IPS DF 19.7 (cell line): Measurements from ENCODE around the gene PCDHA11.
A peak's percentile ranks its signal among the peaks of the same experiment; 100 is the strongest.
"Not testable (repeated sequence)": the region's sequence is repeated elsewhere in the genome, so short reads cannot be mapped to it uniquely, and the experiment has no call there.

ENCODE experiments used
- DNase-seq: peaks from one replicate; pipeline ENCODE4 v3.0.0-alpha.2; 2013; ENCODE audit warnings: low read depth, low spot score

The PCDHA11 gene, protein sequence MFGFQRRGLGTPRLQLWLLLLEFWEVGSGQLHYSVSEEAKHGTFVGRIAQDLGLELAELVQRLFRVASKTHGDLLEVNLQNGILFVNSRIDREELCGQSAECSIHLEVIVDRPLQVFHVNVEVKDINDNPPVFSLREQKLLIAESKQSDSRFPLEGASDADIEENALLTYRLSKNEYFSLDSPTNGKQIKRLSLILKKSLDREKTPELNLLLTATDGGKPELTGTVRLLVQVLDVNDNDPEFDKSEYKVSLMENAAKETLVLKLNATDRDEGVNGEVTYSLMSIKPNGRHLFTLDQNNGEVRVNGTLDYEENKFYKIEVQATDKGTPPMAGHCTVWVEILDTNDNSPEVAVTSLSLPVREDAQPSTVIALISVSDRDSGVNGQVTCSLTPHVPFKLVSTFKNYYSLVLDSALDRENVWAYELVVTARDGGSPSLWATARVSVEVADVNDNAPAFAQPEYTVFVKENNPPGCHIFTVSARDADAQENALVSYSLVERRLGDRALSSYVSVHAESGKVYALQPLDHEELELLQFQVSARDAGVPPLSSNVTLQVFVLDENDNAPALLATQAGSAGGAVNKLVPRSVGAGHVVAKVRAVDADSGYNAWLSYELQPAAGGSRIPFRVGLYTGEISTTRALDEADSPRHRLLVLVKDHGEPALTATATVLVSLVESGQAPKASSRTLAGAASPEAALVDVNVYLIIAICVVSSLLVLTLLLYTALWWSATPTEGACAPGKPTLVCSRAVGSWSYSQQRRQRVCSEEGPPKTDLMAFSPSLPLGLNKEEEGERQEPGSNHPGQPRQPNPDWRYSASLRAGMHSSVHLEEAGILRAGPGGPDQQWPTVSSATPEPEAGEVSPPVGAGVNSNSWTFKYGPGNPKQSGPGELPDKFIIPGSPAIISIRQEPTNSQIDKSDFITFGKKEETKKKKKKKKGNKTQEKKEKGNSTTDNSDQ

GRCh38 chr5:140868721-140869554 lies at the start of gene PCDHA11:
PCDHA11 (plus strand) TSS chr5:140868957; CDS start chr5:140869104, 147 bp downstream.
- no peak for DNase-seq

DNA sequence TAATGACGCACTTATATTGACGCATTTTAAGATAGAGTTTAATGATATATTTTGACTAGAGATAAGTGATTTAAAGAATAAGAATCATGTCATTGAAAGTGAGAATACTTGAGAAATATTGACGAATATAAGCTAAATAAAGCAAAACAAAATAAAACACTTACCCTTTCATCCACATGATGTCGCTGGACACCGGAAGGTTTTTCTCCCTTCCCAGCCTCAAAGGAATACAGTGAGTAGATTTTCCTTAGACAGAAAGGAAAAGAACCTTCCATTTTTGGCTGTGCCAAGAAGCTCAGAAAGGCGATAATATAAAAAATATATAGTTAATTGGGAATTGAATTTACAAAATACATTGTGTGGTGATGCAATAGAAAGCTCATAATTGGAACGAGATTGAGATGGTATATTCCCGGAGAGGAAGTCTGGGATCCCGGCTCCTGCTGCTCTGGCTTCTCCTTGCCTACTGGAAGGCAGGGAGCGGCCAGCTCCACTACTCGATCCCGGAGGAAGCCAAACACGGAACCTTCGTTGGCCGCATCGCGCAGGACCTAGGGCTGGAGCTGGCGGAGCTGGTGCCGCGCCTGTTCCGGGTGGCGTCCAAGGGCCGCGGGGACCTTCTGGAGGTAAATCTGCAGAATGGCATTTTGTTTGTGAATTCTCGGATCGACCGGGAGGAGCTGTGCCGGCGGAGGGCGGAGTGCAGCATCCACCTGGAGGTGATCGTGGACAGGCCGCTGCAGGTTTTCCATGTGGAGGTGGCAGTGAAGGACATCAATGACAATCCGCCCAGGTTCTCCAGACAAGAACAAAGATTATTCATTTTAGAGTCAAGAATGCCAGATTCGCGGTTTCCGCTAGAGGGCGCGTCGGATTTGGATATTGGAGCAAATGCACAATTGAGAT lies 47.1 kb upstream of the PCDHA11 start, which contains the start of gene PCDHA5:
PCDHA5 (plus strand) TSS at position 239 of the 906 bp plus-strand sequence.
- no peak for DNase-seq

GRCh38 chr5:140822281-140822629 lies 46.5 kb upstream of the PCDHA11 start:
- DNase-seq, result no peak

DNA sequence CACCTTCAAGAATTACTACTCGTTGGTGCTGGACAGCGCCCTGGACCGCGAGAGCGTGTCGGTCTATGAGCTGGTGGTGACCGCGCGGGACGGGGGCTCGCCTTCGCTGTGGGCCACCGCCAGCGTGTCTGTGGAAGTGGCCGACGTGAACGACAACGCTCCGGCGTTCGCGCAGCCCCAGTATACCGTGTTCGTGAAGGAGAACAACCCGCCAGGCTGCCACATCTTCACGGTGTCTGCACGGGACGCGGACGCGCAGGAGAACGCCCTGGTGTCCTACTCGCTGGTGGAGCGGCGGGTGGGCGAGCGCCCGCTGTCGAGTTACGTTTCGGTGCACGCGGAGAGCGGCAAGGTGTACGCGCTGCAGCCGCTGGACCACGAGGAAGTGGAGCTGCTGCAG lies 45.8 kb upstream of the PCDHA11 start:
- DNase-seq, result not testable (repeated sequence)

GRCh38 chr5:140823475-140823874 lies 45.3 kb upstream of the PCDHA11 start:
- no peak for DNase-seq

DNA sequence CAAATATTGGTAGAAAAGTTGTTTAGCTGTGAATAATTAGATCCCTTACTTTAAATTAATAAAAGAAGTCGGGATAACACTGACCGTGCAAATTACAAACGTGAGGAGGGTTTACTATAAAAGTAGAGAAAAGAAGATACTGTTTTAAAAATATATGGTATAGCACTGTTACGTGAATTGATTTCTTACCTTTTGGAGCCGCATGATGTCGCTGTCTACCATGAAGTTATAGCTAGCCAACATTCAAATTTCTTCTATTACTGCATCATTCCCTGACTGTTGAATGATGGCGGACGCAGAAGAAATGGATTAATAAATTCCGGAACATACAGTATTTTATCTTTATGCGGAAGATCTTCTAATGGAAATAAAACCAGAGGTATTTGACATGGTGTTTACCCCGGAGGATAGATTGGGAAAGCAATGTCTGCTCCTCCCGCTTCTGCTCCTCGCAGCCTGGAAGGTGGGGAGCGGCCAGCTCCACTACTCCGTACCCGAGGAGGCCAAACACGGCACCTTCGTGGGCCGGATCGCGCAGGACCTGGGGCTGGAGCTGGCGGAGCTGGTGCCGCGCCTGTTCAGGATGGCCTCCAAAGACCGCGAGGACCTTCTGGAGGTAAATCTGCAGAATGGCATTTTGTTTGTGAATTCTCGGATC lies 40.9 kb upstream of the PCDHA11 start, which contains the start of gene PCDHA6:
PCDHA6 (plus strand) TSS at position 257 of the 658 bp plus-strand sequence; CDS start at position 389, 132 bp downstream.
- DNase-seq, result no peak

- DNase-seq, result peak; percentile 23
Measured at GRCh38 chr5:140828362-140828737, 40.4 kb upstream of the PCDHA11 start.

GRCh38 chr5:140829511-140830501 lies 39.0 kb upstream of the PCDHA11 start:
- not testable (repeated sequence) for DNase-seq

- DNase-seq, result no peak
Measured at GRCh38 chr5:140833993-140834392, 34.8 kb upstream of the PCDHA11 start, which contains the start of gene PCDHA7. PCDHA7 (plus strand) TSS chr5:140834269; CDS start chr5:140834384, 115 bp downstream.

DNA sequence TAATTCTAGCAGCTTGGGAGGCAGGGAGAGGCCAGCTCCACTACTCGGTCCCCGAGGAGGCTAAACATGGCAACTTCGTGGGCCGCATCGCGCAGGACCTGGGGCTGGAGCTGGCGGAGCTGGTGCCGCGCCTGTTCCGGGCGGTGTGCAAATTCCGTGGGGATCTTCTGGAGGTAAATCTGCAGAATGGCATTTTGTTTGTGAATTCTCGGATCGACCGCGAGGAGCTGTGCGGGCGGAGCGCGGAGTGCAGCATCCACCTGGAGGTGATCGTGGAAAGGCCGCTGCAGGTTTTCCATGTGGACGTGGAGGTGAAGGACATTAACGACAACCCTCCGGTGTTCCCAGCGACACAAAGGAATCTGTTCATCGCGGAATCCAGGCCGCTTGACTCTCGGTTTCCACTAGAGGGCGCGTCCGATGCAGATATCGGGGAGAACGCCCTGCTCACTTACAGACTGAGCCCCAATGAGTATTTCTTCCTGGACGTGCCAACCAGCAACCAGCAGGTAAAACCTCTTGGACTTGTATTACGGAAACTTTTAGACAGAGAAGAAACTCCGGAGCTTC lies 34.2 kb upstream of the PCDHA11 start:
- DNase-seq, result not testable (repeated sequence)

GRCh38 chr5:140835622-140836510 lies 32.9 kb upstream of the PCDHA11 start:
- DNase-seq, result no peak

DNA sequence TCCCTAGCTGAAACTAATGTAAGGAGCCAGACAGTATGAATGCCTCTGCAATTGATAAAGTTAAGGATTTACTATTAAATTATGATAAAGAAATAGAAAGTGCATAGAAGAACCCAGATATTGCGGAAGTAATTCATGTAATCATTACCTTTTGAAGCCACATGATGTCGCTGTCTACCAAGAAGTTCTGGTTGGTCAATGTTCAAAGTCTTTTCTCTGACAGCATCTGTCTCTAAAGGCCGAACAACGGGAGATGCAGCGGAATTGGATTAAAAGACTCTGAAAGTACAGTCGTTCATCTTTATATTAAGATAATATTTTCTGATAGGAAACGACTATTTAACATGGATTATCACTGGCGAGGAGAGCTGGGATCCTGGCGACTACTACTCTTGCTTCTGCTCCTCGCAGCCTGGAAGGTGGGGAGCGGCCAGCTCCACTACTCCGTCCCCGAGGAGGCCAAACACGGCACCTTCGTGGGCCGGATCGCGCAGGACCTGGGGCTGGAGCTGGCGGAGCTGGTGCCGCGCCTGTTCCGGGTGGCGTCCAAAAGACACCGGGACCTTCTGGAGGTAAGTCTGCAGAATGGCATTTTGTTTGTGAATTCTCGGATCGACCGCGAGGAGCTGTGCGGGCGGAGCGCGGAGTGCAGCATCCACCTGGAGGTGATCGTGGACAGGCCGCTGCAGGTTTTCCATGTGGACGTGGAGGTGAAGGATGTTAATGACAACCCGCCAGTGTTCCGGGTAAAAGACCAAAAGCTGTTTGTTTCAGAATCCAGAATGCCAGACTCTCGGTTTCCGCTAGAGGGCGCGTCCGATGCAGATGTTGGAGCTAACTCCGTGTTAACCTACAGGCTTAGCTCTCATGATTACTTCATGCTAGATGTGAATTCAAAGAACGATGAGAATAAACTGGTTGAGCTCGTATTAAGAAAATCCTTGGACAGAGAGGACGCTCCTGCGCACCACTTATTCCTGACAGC lies 27.5 kb upstream of the PCDHA11 start, which contains the start of gene PCDHA8:
PCDHA8 (plus strand) TSS at position 210 of the 985 bp plus-strand sequence; CDS start at position 345, 135 bp downstream.
- no peak for DNase-seq

- no peak for DNase-seq
Measured at GRCh38 chr5:140842798-140843733, 25.7 kb upstream of the PCDHA11 start.
